Measurements from ENCODE around the gene CNOT6L.

Gene CNOT6L

DNA sequence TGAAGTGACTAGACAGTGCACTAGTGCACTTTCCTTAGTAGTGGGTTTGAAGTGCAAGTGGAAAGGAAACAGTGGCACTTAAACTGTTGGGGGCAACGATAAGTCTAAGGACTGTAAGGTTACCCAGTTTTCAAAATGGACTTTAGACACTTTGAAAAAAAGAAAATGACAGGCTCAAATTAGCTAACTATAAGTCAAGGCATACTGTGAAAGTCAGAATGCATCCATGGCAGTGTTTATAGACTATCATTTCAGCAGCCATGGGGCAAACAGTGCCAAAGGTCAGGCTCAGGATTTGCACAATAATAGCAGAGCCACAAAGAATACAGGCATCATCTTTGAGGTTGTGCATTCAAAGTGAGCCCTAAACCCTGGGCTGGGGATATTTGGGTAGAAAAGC, 109.1 kb downstream of the CNOT6L start:
- no peak for DNase-seq

DNA sequence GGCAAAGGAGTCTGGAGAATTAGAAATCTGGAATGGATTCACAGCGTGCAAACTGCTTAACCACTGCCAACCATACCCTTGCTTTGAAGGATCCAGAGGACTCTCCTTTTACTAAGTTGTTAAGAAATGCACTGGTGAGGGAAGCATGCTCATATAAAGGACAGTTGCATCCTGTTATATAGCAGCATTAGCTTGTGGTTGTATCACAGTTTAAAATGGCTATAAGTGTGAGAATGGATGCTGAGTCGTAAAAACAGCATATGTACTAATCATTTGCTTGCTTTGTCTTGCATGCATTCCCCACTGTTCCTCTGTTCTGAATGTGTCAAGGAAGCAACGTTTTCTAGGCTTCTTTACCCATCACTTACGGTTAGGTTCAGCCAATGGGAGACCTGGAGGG, 112.5 kb downstream of the CNOT6L start:
- no peak for DNase-seq

DNA sequence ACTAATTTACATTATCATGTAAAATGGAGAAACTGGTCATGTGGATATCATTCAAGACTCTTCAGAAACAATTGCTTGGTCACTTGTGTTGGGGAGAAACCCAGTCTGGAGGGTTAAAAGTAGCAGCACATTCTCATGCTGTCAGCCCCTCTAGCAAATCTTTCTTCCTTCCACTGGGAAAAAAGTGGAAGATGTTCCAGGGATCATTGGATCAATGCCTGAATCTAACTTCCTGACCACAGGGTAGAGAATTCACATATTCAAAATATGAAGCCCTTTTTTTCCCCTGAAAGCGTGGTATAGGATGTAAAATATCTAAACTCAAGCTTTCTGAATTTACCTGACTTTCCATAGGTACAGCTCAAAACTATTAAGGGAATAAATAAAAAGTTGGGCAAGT, 115.5 kb downstream of the CNOT6L start:
- no peak for DNase-seq

DNA sequence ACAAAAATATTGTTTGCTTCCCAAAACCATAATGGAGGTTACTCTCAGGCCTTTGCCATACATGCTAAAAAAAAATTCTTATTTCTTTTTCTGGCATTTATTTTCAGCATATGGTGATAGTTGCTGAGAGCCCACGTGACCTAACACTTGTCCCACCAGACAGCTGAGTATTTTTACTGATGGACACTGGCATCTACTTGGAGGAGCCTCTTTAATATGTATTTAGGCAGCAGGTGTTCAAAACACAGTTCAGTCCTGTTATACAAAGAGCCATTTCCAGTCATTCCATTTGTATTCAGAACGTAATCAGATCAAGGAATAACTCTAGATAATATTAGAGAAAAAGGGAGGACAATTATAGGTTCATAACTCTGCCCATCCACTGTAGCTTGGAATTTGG, 118.0 kb downstream of the CNOT6L start:
- no peak for DNase-seq

DNA sequence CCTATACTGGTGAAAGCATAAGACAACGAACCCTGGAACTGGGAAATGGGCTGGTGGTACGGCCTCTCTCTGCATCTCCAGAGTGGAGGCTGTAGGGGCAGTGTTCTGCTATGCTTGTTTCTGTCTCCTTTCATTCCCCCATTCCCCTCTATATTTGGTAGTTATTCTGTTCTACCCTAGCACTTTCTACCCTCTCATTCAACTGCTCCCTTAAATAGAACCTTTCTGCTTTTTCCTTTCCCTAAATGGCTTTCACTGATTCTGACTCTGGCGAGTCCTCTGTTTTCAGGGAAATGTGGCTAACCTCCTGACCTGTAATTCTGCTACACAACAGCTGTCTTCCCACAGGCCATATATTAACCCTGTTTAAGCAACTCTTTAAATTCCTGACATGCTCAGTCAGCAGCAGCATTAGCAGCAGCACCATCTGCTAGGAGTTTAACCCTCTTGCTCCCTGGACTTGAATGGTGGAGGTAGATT, 119.4 kb downstream of the CNOT6L start:
- DNase-seq: no peak

DNA sequence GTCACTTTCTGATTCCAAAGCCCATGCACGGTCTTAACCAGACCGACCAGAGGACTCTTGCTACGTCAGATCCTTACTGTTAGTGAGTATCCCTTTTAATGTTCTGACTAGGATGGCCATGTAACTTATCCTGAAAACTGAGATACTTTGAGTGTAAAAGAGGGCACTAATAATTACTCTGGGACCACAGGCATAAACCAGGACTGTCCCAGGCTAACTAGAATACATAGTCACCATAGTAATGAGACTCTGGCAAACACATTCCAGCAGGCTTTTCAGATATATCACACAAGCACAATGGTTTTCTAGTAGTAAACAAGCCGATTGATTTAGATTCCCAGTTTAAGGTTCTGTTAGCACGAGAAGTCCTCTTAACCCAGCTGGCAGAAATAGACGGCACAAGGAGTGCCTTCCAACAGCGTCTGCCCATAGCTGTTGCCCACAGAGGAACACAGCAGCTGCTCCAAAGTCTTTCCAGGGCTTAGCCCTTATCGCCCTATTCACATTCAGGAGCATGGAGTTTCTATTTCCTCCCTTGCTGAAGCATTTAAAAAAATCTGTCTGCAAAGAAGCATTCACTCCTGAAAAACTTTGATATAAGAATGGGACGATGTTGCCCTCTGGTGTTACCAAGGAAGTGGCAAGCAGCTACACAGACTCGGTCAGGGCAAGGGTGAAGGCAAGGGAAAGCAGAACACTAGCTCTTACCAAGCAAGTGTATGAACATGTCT, 121.1 kb downstream of the CNOT6L start:
- DNase-seq: no peak

DNA sequence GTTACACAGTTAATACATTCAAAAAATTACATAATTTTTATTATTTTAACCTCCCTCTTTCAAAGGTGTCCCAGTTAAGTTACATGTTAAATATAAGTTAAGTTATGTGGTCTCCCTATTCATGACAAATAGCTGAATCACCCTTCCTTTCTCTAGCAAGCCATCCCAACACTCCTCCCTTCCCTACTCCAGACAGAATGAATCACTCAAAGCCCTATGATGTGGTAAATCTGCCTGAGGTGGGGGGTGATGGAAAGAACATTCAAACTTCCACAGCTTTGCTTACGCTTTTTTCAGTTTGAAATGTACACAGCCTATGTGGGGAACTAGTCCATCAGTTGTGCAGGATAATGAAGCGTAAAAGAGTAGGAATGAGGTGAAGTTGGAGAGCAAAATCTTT, 123.4 kb downstream of the CNOT6L start:
- DNase-seq: no peak

DNA sequence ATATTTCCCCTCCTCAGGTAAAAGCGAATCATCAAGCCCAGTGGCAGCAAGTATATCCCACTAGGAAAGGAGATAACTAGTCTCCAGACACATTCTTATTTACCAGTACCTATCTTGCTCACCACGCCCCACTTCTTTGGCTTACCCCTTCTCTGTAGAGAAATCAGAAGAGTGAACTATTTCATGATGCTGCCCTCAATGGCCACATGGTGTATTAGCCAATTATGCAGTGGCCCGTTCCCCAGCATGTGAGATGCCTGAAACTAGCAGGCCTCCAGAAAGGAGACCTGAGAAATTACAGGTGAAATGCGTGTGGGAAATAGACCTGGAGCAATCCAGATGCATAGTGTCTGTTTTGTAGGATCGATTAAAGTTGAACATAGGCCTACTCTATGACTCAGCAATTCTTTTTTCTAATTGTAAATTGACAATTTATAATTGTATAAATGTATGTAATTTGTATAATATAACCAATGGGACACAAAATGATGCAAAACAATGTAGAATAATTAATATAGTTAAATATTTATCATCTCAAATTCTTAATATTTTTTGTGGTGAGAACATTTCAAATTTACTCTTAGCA, 126.2 kb downstream of the CNOT6L start:
- no peak for DNase-seq

DNA sequence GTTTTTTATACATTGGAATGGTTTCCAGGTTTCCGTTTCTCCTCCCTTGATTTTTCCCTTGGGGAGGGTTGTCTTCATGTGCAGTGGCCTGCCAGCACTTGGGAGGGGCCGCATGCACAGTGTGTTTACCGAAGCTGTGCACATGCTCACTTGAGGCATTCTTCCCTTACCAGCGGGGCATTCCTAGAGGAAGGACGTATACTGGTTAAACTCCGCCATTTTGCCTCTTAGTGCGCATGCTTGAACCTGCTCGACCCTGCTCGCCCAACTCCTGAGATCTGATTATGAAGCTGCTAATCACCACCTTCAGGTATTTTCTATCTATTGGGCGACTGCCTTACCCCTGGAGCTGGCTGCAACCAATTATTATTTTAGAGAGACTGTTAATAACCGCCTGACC, 137.4 kb downstream of the CNOT6L start:
- DNase-seq: no peak

DNA sequence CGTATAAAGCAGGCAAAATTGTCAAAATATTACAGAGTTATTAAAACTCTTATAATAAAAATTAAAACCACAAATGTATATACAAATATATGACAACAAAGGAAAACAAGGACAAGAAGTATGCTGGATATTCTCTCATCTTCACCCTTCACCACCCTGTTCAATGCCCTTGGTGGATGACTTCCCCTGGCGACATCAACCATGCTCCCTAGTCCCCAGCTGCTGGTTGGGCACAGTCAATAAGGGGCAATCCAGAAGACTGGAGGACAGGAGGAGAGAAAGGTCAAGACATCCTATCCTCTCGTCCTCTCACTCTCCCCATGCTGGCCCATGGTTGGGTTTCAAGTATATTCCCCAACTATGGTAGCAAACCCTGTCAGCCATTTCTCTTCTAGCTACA, 142.3 kb downstream of the CNOT6L start:
- DNase-seq: no peak

DNA sequence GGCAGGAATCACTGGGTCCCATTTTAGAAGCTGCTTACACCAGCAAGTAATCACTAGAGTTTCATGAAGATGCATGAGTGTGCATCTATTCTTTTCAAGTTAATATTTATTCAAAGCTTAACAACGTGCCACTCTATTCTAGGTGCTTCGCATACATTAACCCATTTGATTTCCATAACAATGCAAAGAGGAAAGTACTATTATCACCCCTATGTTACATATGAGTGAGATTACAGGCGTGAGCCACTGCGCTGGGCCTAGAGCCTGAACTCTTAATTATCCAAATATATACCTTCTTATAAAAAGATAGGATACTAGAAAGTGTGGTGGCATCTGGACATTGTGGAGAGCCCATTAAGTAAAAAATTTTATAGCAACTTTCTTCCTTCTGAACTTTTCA, 148.1 kb downstream of the CNOT6L start:
- DNase-seq: no peak

DNA sequence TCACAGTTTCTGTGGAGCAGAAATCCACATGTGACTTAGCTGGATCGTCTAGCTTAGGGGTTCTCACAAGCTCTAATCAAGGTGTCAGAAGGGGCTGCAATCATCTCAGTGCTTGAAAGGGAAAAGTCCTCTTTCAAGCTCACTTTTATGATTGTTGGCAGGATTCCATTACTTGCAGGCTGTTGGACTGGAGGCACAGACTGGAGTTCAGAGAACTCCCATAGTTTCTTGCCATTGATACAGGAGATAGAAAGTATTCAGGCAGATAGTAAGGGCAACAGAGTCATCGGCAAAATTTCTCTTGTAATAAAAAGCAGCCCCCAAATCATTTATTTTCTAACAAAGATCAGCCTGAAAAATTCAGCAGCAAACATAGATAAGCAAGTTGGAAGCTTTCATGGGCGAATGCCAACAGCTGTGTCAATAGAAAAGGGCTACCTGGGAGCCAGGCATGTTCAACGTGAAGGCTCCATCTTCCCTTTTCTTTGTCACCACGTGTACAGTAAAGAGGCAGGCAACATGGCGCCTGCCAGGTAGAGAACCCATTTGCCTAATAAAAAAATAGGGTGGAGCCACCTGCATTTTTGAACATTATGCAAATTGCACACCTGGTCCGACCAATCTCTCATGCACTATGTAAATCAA, 149.1 kb downstream of the CNOT6L start:
- DNase-seq: no peak

DNA sequence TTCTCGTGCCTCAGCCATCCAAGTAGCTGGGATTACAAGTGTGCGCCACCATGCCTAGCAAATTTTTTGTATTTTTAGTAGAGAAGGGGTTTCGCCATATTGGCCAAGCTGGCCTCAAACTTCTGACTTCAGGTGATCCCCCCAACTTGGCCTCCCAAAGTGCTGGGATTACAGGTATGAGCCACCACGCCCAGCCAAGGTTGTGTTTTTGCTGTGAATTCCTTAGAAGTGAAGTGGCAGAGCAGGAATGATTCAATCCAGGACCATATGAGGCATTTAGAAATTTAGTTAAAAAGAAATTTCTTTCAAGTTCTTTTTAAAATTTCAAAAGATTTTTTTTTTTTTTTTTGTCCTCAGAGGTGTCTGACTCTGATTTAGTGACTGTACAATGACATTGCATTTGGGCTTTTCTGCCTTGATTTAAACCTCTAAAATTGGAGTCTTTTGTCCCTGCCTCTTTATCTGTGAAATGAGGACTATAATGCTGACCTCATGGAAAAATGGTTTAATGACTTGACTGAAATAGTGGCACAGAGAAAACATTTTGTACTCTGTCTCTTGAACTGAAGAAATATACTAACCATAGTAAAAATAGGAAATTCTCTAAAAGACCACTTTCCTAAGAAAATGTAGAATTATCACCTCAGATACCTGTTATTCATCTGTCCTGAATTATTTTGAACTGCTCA, 153.6 kb downstream of the CNOT6L start:
- DNase-seq: no peak
